ENCODE results near the gene CLSTN2.

DNA sequence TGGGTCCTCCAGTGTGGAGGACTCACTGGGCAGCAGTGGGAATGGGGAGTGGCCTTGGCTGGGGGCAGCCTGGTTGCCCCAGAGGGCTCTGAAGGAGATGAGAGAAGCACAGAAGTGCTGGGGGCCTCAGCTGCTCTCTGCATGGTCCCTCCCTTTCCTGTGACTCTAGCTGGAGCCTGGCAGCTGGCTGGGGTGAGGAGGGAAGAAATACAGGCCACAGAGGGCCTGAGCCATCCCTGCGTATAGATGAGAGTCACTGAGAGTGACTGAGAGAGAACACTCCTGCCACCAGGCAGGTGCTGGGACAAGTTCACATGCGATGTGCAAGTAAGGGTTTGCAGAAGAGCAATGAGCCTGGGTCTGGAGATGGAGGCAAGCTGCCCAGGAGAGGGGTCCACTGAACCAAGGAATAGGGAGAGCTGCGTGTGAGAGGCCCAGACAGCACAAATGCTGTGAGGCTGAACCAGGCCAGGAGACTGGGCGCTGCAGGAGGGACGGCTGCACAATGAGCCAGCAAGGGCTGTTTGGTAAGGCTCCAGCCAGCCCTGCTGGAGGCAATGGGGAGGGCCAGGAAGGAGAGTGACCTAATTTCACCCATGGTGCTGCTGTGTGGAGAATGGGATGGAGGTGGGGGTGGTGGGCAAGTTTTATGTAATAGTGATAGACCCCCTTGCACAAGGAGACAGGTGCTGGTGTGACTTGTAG lies 87.2 kb downstream of the CLSTN2 start:
- TF ChIP-seq, protein P1, sequence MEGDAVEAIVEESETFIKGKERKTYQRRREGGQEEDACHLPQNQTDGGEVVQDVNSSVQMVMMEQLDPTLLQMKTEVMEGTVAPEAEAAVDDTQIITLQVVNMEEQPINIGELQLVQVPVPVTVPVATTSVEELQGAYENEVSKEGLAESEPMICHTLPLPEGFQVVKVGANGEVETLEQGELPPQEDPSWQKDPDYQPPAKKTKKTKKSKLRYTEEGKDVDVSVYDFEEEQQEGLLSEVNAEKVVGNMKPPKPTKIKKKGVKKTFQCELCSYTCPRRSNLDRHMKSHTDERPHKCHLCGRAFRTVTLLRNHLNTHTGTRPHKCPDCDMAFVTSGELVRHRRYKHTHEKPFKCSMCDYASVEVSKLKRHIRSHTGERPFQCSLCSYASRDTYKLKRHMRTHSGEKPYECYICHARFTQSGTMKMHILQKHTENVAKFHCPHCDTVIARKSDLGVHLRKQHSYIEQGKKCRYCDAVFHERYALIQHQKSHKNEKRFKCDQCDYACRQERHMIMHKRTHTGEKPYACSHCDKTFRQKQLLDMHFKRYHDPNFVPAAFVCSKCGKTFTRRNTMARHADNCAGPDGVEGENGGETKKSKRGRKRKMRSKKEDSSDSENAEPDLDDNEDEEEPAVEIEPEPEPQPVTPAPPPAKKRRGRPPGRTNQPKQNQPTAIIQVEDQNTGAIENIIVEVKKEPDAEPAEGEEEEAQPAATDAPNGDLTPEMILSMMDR (IDR thresholded peaks at IDR 0.05; ENCODE audit: poor library complexity): no peak
- TF ChIP-seq EZH2phosphoT487 (IDR thresholded peaks at IDR 0.05; ENCODE audit: low read depth, severe bottlenecking, unreplicated experiment): no peak

Measured in hepatocyte (in vitro differentiated cells).